K562 (cell line): ENCODE results near the gene SERTAD4. TPM values are rescaled to one million over a fixed set of nuclear protein-coding genes. Genes with fewer than 3 reads are reported as not detected.

ENCODE experiments used
- ATAC-seq: fragments of 200-7000 bp; cut with Tn5 transposase; 3 replicates; pipeline ENCODE4 v1.9.1; 2020; ENCODE audit warnings: moderate library complexity
- BruUV-seq: library from RNA; stranded (reverse); fragments of 400-500 nt; replicated peaks from 2 replicates; lab custom pipeline; 2021; lab: Mats Ljungman, UMichigan
- CTCF ChIA-PET: fragments of 300-600 bp; formaldehyde crosslinking; extraction: SDS; loops from one replicate; lab custom pipeline; 2021; ENCODE audit warnings: low intra/inter-chr PET ratio; lab: Yijun Ruan, JAX
- POLR2A ChIA-PET: fragments of 300-600, 350-650 bp; sonication (Branson Sonifier 250); formaldehyde crosslinking; extraction: SDS; loops from one replicate; lab custom pipeline; 2021; ENCODE audit warnings: antibody characterized with exemption, inconsistent platforms; lab: Yijun Ruan, JAX
- DNase-seq, 4 experiments: peaks; one replicate each; pipeline versions ENCODE4 v3.0.0 to v3.0.0-alpha.2; 2011 to 2018; ENCODE audit warnings: low spot score in 3 of 4, mixed read lengths in 3 of 4; ENCODE audit errors: extremely low read depth in 1 of 4
- FAIRE-seq: peaks from 2 replicates; lab custom pipeline; 2011; peaks lifted over from hg19 to GRCh38; lab: Jason Lieb, UNC
- H2AFZ ChIP-seq: 2 replicates; pipeline ENCODE4 v1.6.0; 2011; ENCODE audit warnings: low read depth, low read length, control low read depth, inconsistent platforms
- H3K27ac ChIP-seq: fragments of 200-600 bp; 3 replicates; pipeline ENCODE4 v1.8.0; 2011; ENCODE audit warnings: low read depth, mild to moderate bottlenecking, control low read depth, inconsistent platforms, low read length, moderate library complexity, mixed read lengths; ENCODE audit errors: extremely low read depth
- H3K27me3 ChIP-seq, 2 experiments: fragments of 300-600 bp in 1 of 2; 2 replicates in 1 of 2; 3 replicates in 1 of 2; pipeline versions ENCODE4 v1.6.0 to v1.8.0; 2011; ENCODE audit warnings: inconsistent platforms in 2 of 2, low read length in 2 of 2, mild to moderate bottlenecking in 1 of 2, mixed read lengths in 1 of 2, moderate library complexity in 1 of 2; ENCODE audit not compliant: control insufficient read depth in 2 of 2, insufficient read depth in 2 of 2
- H3K36me3 ChIP-seq: fragments of 300-600 bp; 3 replicates; pipeline ENCODE4 v1.8.0; 2011; ENCODE audit warnings: mild to moderate bottlenecking, low read length, inconsistent platforms; ENCODE audit not compliant: control insufficient read depth, insufficient read depth
- H3K4me1 ChIP-seq, 2 experiments: fragments of 200-600 bp in 1 of 2; replicated peaks in 1 of 2; 2 replicates in 1 of 2; 3 replicates in 1 of 2; pipeline versions ENCODE4 v1.5.1 to v1.8.0; 2011; ENCODE audit warnings: inconsistent platforms in 2 of 2, low read length in 2 of 2, mild to moderate bottlenecking in 1 of 2, mixed read lengths in 1 of 2, moderate library complexity in 1 of 2; ENCODE audit not compliant: control insufficient read depth in 2 of 2, insufficient read depth in 2 of 2
- H3K4me2 ChIP-seq: 2 replicates; pipeline ENCODE4 v1.6.1; 2011; ENCODE audit warnings: low read length, control low read depth, inconsistent platforms, mixed read lengths; ENCODE audit not compliant: insufficient read depth
- H3K4me3 ChIP-seq: fragments of 200-600 bp; sonication (generic), shearing (Covaris generic); 2 replicates; pipeline ENCODE4 v1.5.1; 2016; ENCODE audit warnings: control low read depth, inconsistent platforms
- H3K79me2 ChIP-seq: fragments of 200-600 bp; 3 replicates; pipeline ENCODE4 v1.8.0; 2011; ENCODE audit warnings: low read length, inconsistent platforms; ENCODE audit not compliant: control insufficient read depth, insufficient read depth
- H3K9ac ChIP-seq, 2 experiments: 2 replicates each; pipeline versions ENCODE4 v1.6.0 to v1.6.1; 2011; ENCODE audit warnings: low read depth in 2 of 2, low read length in 2 of 2, control low read depth in 1 of 2, inconsistent platforms in 1 of 2, mild to moderate bottlenecking in 1 of 2, mixed read lengths in 1 of 2; ENCODE audit not compliant: insufficient read depth in 1 of 2
- H3K9me1 ChIP-seq: one replicate; pipeline ENCODE4 v1.6.0; 2011; ENCODE audit warnings: inconsistent platforms, mild to moderate bottlenecking, low read length, moderate library complexity; ENCODE audit not compliant: control insufficient read depth, insufficient read depth
- H3K9me3 ChIP-seq: replicated peaks from 2 replicates; pipeline ENCODE4 v1.5.1; 2011; ENCODE audit warnings: low read depth, low read length, inconsistent platforms; ENCODE audit not compliant: control insufficient read depth, insufficient read depth
- H4K20me1 ChIP-seq: replicated peaks from 2 replicates; pipeline ENCODE4 v1.6.1; 2011; ENCODE audit warnings: low read length, inconsistent platforms, mixed read lengths; ENCODE audit not compliant: control insufficient read depth, insufficient read depth
- FOXM1 ChIP-seq, 2 experiments: fragments of 450-650 bp in 1 of 2; sonication (generic) in 1 of 2; formaldehyde crosslinking in 1 of 2; IDR thresholded peaks; 2 replicates each; pipeline versions ENCODE4 v1.6.1 to v1.9.0; 2017 to 2022; ENCODE audit warnings: low read depth in 2 of 2, mild to moderate bottlenecking in 2 of 2, missing genetic modification reagents in 1 of 2, moderate library complexity in 1 of 2
- GTF2E2 ChIP-seq: fragments of 200-800 bp; sonication (Bioruptor generic); IDR thresholded peaks from 2 replicates; pipeline ENCODE4 v1.6.1; 2016; ENCODE audit warnings: missing genetic modification characterization, missing compliant biosample characterization
- KDM4B ChIP-seq, 2 experiments: fragments of 450-650 bp in 1 of 2; sonication (generic) in 1 of 2; IDR thresholded peaks; 2 replicates each; pipeline ENCODE4 v1.6.1; 2016 to 2017; ENCODE audit warnings: borderline replicate concordance in 2 of 2, antibody characterized with exemption in 1 of 2, low read depth in 1 of 2, mild to moderate bottlenecking in 1 of 2
- MAFK ChIP-seq: IDR thresholded peaks from 2 replicates; pipeline ENCODE4 v1.6.1; 2011; ENCODE audit warnings: low read length, improper control_type of control experiment
- POLR2B ChIP-seq: fragments of 450-650 bp; IDR thresholded peaks from 2 replicates; pipeline ENCODE4 v1.6.1; 2018; ENCODE audit warnings: low read depth; ENCODE audit not compliant: partially characterized antibody
- RUNX1 ChIP-seq: sonication (generic); IDR thresholded peaks from 2 replicates; pipeline ENCODE4 v1.6.1; 2016; ENCODE audit warnings: antibody characterized with exemption, low read depth
- SETDB1 ChIP-seq: IDR thresholded peaks from one replicate; pipeline ENCODE4 v1.6.1; 2012; ENCODE audit warnings: low read length, control low read depth, inconsistent platforms
- TCF3 ChIP-seq: sonication (generic); formaldehyde crosslinking; IDR thresholded peaks from 2 replicates; pipeline ENCODE4 v1.4.0; 2020; ENCODE audit warnings: mild to moderate bottlenecking, missing genetic modification reagents
- XRCC4 ChIP-seq: IDR thresholded peaks from one replicate; pipeline ENCODE4 v1.6.1; 2011; ENCODE audit not compliant: insufficient read depth, insufficient read length; ENCODE audit errors: extremely low read depth
- YY1 ChIP-seq, 3 experiments: IDR thresholded peaks; 2 replicates each; pipeline ENCODE4 v1.6.1; 2011; ENCODE audit warnings: low read length in 2 of 3, mild to moderate bottlenecking in 2 of 3, moderate library complexity in 2 of 3, borderline replicate concordance in 1 of 3, control low read depth in 1 of 3, low read depth in 1 of 3; ENCODE audit not compliant: insufficient read depth in 3 of 3, insufficient replicate concordance in 2 of 3, control insufficient read depth in 1 of 3, insufficient read length in 1 of 3; ENCODE audit errors: extremely low read depth in 1 of 3
- ZNF134 ChIP-seq: fragments of 250-450 bp; sonication (Bioruptor Pico); conservative IDR thresholded peaks from 2 replicates; pipeline ENCODE4 v1.4.0; 2020
- ZNF274 ChIP-seq: IDR thresholded peaks from 2 replicates; pipeline ENCODE4 v1.6.1; 2011; ENCODE audit warnings: low read depth, mild to moderate bottlenecking, low read length, moderate library complexity, borderline replicate concordance
- WGBS: fragments of 100-300 bp; shearing (Covaris generic); methylation state at CpG from one replicate; pipeline ENCODE4 v1.1.6; 2016; ENCODE audit warnings: low coverage, mixed read lengths; ENCODE audit not compliant: insufficient coverage; ENCODE audit errors: missing lambda C conversion rate; 5-methylcytosine and 5-hydroxymethylcytosine counted together
- in situ Hi-C: fragments of 300-500 bp; cut with MboI; formaldehyde crosslinking; loops from 4 replicates; pipeline ENCODE4 v1.15.0; 2018; ENCODE audit warnings: inconsistent platforms, mixed read lengths
- intact Hi-C: fragments of 100-400 bp; cut with micrococcal nuclease; formaldehyde crosslinking; loops from 2 replicates; pipeline ENCODE4 v1.14.2; 2022
- polyA plus RNA-seq, 8 experiments: library from polyadenylated mRNA; depleted of rRNA in 4 of 8; stranded (reverse) in 5 of 8; unstranded in 3 of 8; fragments of >200 nt; fragmentation: Nextera tagmentation in 2 of 8; fragmentation: Illumina TruSeq in 1 of 8; extraction: Ambion mirVana in 2 of 8; extraction: Trizol in 1 of 8; gene quantifications; 2 replicates each; pipeline versions ENCODE4 v1.2.1 to v1.2.3, GENCODE V29; 2011 to 2014; ENCODE audit warnings: inconsistent platforms in 1 of 8, missing spikeins in 1 of 8
- total RNA-seq, 7 experiments: library from RNA; depleted of rRNA in 6 of 7; stranded (reverse); fragments of >200 nt in 6 of 7; fragmentation: Illumina TruSeq in 2 of 7; extraction: Trizol in 2 of 7; gene quantifications; 2 replicates each; pipeline versions ENCODE4 v1.2.1 to v1.2.3, GENCODE V29; 2011 to 2021; ENCODE audit warnings: low replicate concordance in 1 of 7
- TF ChIP-seq, protein P1 (sequence below): fragments of 450-650 bp; IDR thresholded peaks from 2 replicates; pipeline ENCODE4 v1.6.1; 2017; ENCODE audit warnings: antibody characterized with exemption
- TF ChIP-seq, protein P2 (sequence below): fragments of 250-450 bp; sonication (Bioruptor Pico); IDR thresholded peaks from 2 replicates; pipeline ENCODE4 v1.5.0; 2020; ENCODE audit warnings: mild to moderate bottlenecking, borderline replicate concordance
- TF ChIP-seq, protein P3 (sequence below): sonication (generic); formaldehyde crosslinking; IDR thresholded peaks from 2 replicates; pipeline ENCODE4 v1.8.1; 2022; ENCODE audit warnings: missing genetic modification reagents

The SERTAD4 gene
- total and polyA plus RNA-seq, 9 of the 15 experiments (the other 6 are each of a cell fraction or from before 2014, with no cell fraction given) = not detected

DNA sequence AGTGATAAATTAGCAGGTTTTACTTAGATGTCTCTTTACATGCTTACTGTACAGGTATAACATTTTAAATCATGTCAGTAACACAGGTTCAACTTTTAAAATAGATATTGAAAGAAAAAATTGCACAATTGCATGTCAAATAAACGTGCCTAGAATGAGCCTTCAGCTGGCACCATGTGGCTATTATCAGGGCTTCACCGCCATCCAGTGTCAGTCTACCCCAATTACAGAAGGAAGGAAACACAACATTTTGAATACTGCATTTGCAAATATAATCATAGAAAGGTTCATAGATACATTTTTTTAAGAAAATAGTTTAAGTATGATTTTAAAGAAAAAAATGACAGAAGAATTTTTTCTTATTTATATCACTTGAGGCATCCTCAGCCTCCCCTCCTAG is 47.5 kb upstream of the SERTAD4 start:
- H3K79me2 ChIP-seq = no peaks in the 10 kb centered on the region
- no peaks in the 10 kb centered on the region for H3K27me3 ChIP-seq
- no peak for DNase-seq
- no peaks in the 10 kb centered on the region for H3K4me1 ChIP-seq
- no peak overlapping the region for H3K4me2 ChIP-seq
- POLR2A ChIA-PET = no interaction called here
- H3K9me1 ChIP-seq = no peaks in the 10 kb centered on the region
- no peak overlapping the region for H3K27ac ChIP-seq
- BruUV-seq = no TSS peak
- no peaks in the 10 kb centered on the region for H3K9me3 ChIP-seq
- H3K4me3 ChIP-seq = no peak overlapping the region
- intact Hi-C loops = no loop called here
- TF ChIP-seq XRCC4 = no peak
- TF ChIP-seq, protein P1, sequence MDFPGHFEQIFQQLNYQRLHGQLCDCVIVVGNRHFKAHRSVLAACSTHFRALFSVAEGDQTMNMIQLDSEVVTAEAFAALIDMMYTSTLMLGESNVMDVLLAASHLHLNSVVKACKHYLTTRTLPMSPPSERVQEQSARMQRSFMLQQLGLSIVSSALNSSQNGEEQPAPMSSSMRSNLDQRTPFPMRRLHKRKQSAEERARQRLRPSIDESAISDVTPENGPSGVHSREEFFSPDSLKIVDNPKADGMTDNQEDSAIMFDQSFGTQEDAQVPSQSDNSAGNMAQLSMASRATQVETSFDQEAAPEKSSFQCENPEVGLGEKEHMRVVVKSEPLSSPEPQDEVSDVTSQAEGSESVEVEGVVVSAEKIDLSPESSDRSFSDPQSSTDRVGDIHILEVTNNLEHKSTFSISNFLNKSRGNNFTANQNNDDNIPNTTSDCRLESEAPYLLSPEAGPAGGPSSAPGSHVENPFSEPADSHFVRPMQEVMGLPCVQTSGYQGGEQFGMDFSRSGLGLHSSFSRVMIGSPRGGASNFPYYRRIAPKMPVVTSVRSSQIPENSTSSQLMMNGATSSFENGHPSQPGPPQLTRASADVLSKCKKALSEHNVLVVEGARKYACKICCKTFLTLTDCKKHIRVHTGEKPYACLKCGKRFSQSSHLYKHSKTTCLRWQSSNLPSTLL = no peak
- no peak for TF ChIP-seq ZNF274
- no peak for TF ChIP-seq SETDB1
- no peak for TF ChIP-seq KDM4B (IDR thresholded peaks at IDR 0.05; ENCODE audit: borderline replicate concordance in 2 of 2, low read depth in 1 of 2)
- no peak for TF ChIP-seq FOXM1 (IDR thresholded peaks at IDR 0.05; ENCODE audit: low read depth)
- no peak for TF ChIP-seq FOXM1 (CRISPR knock-in tag; IDR thresholded peaks at IDR 0.05; ENCODE audit: low read depth)
- TF ChIP-seq ZNF134 = no peak
- no peak for TF ChIP-seq MAFK
- TF ChIP-seq RUNX1 = no peak
- TF ChIP-seq TCF3 (CRISPR knock-in tag) = no peak
- TF ChIP-seq GTF2E2 (tag) = no peak
- no peak for TF ChIP-seq POLR2B
- TF ChIP-seq, protein P2, sequence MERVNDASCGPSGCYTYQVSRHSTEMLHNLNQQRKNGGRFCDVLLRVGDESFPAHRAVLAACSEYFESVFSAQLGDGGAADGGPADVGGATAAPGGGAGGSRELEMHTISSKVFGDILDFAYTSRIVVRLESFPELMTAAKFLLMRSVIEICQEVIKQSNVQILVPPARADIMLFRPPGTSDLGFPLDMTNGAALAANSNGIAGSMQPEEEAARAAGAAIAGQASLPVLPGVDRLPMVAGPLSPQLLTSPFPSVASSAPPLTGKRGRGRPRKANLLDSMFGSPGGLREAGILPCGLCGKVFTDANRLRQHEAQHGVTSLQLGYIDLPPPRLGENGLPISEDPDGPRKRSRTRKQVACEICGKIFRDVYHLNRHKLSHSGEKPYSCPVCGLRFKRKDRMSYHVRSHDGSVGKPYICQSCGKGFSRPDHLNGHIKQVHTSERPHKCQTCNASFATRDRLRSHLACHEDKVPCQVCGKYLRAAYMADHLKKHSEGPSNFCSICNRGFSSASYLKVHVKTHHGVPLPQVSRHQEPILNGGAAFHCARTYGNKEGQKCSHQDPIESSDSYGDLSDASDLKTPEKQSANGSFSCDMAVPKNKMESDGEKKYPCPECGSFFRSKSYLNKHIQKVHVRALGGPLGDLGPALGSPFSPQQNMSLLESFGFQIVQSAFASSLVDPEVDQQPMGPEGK (CRISPR knock-in tag) = no peak
- TF ChIP-seq, protein P3, sequence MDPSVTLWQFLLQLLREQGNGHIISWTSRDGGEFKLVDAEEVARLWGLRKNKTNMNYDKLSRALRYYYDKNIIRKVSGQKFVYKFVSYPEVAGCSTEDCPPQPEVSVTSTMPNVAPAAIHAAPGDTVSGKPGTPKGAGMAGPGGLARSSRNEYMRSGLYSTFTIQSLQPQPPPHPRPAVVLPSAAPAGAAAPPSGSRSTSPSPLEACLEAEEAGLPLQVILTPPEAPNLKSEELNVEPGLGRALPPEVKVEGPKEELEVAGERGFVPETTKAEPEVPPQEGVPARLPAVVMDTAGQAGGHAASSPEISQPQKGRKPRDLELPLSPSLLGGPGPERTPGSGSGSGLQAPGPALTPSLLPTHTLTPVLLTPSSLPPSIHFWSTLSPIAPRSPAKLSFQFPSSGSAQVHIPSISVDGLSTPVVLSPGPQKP (CRISPR knock-in tag) = no peak
- no peak for TF ChIP-seq YY1 (IDR thresholded peaks at IDR 0.05; ENCODE audit: borderline replicate concordance in 1 of 3, control insufficient read depth in 1 of 3, extremely low read depth in 1 of 3, insufficient read depth in 3 of 3, insufficient read length in 1 of 3, insufficient replicate concordance in 2 of 3, low read depth in 1 of 3, low read length in 2 of 3)
- TF ChIP-seq, all 486 proteins: peak for 0
- no peaks in the 10 kb centered on the region for H4K20me1 ChIP-seq
- no peak overlapping the region for H2AFZ ChIP-seq
- WGBS = 0% methylated on average over 2 of the region's 2 CpGs
- CTCF ChIA-PET = no interaction called here
- in situ Hi-C loops = no loop called here
- no peaks in the 10 kb centered on the region for H3K36me3 ChIP-seq
- FAIRE-seq (no peak), ATAC-seq (no peak)
- no peak overlapping the region; a peak in 1 of 4 replicates for H3K9ac ChIP-seq
